Coronary artery (tissue), 2 donors: Measurements from ENCODE around the gene CACNA1C.

ENCODE experiments used
- DNase-seq: peaks from one replicate; pipeline ENCODE4 v3.0.0-alpha.2; 2017; ENCODE audit warnings: low spot score
- H3K27ac ChIP-seq, 2 donors: fragments of 200-600 bp; sonication (generic); one replicate each; pipeline ENCODE4 v1.5.1; 2016 to 2019
- H3K4me3 ChIP-seq: fragments of 200-600 bp; sonication (generic); 2 replicates; pipeline ENCODE4 v1.5.1; 2016; ENCODE audit warnings: mild to moderate bottlenecking, moderate library complexity
- TF ChIP-seq, protein P1 (sequence below): fragments of 200-600 bp; sonication (generic); IDR thresholded peaks from one replicate; pipeline ENCODE4 v1.5.1; 2019; ENCODE audit warnings: antibody characterized with exemption

CACNA1C gene

GRCh38 chr12:2013086-2013485 lies 39.7 kb upstream of the CACNA1C start:
- no peak overlapping the region for H3K27ac ChIP-seq
- H3K4me3 ChIP-seq: no peak overlapping the region
- TF ChIP-seq, protein P1, sequence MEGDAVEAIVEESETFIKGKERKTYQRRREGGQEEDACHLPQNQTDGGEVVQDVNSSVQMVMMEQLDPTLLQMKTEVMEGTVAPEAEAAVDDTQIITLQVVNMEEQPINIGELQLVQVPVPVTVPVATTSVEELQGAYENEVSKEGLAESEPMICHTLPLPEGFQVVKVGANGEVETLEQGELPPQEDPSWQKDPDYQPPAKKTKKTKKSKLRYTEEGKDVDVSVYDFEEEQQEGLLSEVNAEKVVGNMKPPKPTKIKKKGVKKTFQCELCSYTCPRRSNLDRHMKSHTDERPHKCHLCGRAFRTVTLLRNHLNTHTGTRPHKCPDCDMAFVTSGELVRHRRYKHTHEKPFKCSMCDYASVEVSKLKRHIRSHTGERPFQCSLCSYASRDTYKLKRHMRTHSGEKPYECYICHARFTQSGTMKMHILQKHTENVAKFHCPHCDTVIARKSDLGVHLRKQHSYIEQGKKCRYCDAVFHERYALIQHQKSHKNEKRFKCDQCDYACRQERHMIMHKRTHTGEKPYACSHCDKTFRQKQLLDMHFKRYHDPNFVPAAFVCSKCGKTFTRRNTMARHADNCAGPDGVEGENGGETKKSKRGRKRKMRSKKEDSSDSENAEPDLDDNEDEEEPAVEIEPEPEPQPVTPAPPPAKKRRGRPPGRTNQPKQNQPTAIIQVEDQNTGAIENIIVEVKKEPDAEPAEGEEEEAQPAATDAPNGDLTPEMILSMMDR: no peak
- no peak for DNase-seq

- TF ChIP-seq, protein P1: no peak
- Histone ChIP-seq H3K27ac (no peak overlapping the region), H3K4me3 (no peak overlapping the region)
- no peak for DNase-seq
Observed at GRCh38 chr12:2013527-2014223, 39.1 kb upstream of the CACNA1C start.

DNA sequence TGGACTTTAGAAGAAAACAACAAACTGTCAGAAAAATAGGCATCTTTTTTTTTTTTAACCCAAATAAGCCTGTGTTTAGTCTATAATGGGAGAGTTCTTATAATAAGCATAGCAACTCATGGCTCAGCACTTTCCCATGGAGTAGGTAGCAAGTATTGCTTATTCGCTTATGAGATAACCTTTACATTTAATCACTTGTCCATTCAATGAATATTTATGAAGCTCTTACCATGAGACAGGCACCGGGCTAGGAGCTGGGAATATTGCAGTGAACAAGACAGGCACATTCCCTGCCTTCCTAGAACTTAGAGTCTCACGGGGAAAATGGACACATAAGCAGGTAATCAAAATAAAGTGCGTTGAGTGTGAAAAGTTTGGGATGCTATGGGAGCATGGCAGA lies 38.6 kb upstream of the CACNA1C start:
- Histone ChIP-seq H3K4me3 (no peak overlapping the region), H3K27ac (no peak overlapping the region)
- DNase-seq: no peak
- TF ChIP-seq, protein P1: no peak

DNA sequence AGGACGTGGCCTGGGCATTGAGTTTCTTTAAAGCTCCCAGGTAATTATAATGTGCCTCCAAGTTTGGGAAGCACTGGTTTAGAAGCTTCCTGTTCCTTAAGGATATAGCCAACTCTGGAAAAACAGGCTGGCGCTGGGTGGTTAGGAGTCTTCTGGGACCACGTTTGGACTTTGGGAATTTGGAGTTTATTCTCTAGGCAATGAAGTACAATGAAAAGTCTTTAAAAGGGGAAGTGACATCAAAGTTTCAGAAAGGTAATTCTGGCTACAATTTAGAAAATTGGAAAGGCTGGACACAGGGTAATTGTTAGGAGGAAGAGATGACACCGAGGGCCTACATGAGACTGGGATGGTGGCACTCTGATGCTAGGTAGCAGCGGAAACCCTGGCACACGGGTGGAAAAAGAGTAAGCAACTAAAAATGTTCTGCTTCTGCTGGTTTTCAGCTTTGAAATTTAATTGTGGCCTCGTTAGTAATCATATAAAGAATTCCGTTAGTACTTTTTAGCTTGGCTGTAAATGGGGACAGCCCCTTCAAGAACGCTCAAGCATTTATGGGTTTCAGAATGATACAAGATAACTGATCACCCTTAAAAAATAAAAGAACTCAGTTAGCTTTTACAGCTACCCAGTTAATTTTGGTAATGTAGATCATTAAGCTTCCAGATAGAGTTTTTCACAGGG lies 35.8 kb upstream of the CACNA1C start:
- H3K4me3 ChIP-seq: no peak overlapping the region
- H3K27ac ChIP-seq: no peak overlapping the region
- no peak for DNase-seq
- TF ChIP-seq, protein P1: no peak

- no peak overlapping the region for H3K4me3 ChIP-seq
- TF ChIP-seq, protein P1: no peak
- no peak overlapping the region for H3K27ac ChIP-seq
- no peak for DNase-seq
Observed at GRCh38 chr12:2017546-2018337, 35.0 kb upstream of the CACNA1C start.

DNA sequence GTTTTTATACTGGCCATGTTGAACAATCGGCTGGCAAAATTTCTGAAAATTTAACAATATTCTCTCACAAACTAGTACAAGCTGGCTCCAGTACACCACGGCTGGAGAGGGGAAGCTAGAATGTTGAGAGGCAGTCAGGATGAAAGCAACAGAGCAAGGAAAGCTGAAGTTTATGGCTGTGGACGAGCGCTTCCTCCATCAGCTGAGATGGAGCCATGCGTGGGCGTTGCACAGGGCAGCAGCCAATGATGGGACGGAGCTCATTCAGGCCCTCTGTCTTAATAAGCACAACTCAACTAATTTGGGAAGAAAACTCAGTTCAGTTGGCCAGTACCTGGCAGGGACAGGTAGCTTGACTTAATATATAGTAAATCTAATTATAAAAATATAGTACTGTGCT lies 34.4 kb upstream of the CACNA1C start:
- DNase-seq: no peak
- H3K27ac ChIP-seq: no peak overlapping the region
- H3K4me3 ChIP-seq: no peak overlapping the region
- TF ChIP-seq, protein P1: no peak
